Skeletal muscle satellite cell (primary cell): ENCODE results near the gene IGSF9B.

Experiments used
- H3K27me3 ChIP-seq: 2 replicates; pipeline ENCODE4 v1.7.0; 2013; ENCODE audit warnings: low read length; ENCODE audit not compliant: control insufficient read depth, insufficient read depth
- H3K36me3 ChIP-seq: 2 replicates; pipeline ENCODE4 v1.7.0; 2013; ENCODE audit warnings: mild to moderate bottlenecking, control low read depth, low read length; ENCODE audit not compliant: insufficient read depth
- H3K4me1 ChIP-seq: 2 replicates; pipeline ENCODE4 v1.7.0; 2013; ENCODE audit warnings: low read length; ENCODE audit not compliant: control insufficient read depth, insufficient read depth
- H3K4me2 ChIP-seq: 2 replicates; pipeline ENCODE4 v1.7.0; 2013; ENCODE audit warnings: mild to moderate bottlenecking, low read length
- H3K4me3 ChIP-seq: 2 replicates; pipeline ENCODE4 v1.7.0; 2013; ENCODE audit warnings: low read length
- H3K9ac ChIP-seq: 2 replicates; pipeline ENCODE4 v1.7.0; 2013; ENCODE audit warnings: mild to moderate bottlenecking, low read depth, low read length, moderate library complexity
- H3K9me3 ChIP-seq: replicated peaks from 2 replicates; pipeline ENCODE4 v1.7.0; 2013; ENCODE audit warnings: mild to moderate bottlenecking, control low read depth, low read length

Gene IGSF9B

DNA sequence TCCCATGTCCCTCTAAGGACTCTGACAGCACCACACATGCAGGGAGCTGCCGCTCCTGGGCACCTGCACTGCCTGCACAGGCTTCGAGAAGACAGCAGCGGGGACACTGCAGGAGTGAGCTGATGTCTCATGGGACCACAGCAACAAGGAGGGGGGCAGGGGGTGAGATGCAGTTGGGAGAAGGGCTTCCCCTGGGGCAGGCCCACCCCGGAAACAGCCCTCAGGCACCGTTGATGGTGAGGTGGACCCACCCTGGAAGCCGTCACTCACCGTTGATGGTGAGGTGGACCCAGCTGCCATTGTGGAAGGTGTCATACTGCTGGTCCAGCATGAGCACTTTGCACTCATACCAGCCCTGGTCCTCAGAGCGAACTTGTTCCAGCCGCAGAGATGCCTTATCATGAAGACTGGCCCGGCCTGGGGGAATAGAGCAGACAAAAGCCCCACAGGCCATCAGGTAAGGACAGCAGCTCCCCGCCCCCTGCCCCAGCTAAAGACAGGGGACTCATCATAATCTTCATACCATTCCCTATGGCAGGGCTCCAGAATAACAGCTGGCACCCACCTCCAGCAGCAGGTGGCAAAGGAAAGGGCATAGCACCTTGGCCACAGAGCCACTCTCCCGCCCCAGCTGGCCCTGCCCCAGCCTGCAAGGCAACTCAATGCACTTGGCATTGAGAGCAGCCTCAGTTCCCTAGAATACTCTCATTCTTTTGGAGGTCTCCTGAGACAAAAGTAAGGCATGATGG lies 12.6 kb downstream of the IGSF9B start:
- H3K9me3 ChIP-seq, result peaks cover 3% of the 10 kb centered on the region
- no peaks in the 10 kb centered on the region for H3K4me1 ChIP-seq
- no peak overlapping the region for H3K4me2 ChIP-seq
- no peaks in the 10 kb centered on the region for H3K36me3 ChIP-seq
- H3K9ac ChIP-seq, result no peak overlapping the region
- no peak overlapping the region for H3K4me3 ChIP-seq
- peaks cover 7% of the 10 kb centered on the region for H3K27me3 ChIP-seq

DNA sequence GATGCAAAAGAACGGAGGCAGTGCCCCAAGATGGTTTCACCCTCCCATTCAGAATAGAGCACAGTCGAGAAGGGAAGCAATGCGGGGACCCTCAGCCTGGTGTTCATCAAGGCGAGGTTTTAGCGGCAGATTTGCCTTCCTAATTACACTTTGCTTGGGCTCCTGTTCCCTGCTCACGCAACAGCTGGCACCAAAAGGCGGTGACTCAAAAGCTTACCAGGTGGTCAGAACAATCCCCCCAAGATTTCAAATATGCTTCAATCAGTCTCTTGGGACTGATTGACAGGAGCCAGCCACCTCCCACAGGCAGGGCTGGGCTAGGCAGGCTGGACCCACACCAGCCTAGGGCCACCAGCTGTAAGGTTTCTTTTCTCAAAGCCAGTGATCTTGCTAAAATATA lies 14.2 kb downstream of the IGSF9B start:
- H3K9ac ChIP-seq, result no peak overlapping the region
- no peaks in the 10 kb centered on the region for H3K36me3 ChIP-seq
- no peak overlapping the region for H3K4me3 ChIP-seq
- H3K4me1 ChIP-seq, result no peaks in the 10 kb centered on the region
- no peak overlapping the region for H3K4me2 ChIP-seq
- peaks cover 6% of the 10 kb centered on the region for H3K27me3 ChIP-seq
- H3K9me3 ChIP-seq, result peaks cover 3% of the 10 kb centered on the region

DNA sequence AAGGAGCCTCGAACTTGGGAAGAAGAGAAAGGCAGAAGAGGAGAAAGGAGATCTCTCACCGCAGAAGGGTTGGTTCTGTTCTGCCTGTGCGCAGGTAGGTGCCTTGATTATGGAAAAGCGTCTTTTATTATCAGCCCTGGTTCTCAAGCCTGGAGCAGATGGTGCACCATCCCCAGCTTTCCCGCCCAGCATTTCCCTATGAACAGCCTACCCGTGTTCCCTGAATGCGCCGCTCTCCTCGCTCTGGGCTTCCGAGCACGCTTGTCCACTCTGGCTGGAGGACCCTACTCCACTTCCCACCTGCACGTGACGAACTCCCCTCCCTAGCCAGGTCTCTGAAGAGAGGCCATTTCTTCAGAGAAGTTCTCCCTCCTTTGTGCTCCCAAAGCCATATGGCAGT lies 15.2 kb downstream of the IGSF9B start:
- H3K4me3 ChIP-seq, result no peak overlapping the region
- H3K36me3 ChIP-seq, result no peaks in the 10 kb centered on the region
- H3K9ac ChIP-seq, result no peak overlapping the region
- H3K4me2 ChIP-seq, result no peak overlapping the region
- H3K9me3 ChIP-seq, result peaks cover 3% of the 10 kb centered on the region
- H3K27me3 ChIP-seq, result no peaks in the 10 kb centered on the region
- no peaks in the 10 kb centered on the region for H3K4me1 ChIP-seq

DNA sequence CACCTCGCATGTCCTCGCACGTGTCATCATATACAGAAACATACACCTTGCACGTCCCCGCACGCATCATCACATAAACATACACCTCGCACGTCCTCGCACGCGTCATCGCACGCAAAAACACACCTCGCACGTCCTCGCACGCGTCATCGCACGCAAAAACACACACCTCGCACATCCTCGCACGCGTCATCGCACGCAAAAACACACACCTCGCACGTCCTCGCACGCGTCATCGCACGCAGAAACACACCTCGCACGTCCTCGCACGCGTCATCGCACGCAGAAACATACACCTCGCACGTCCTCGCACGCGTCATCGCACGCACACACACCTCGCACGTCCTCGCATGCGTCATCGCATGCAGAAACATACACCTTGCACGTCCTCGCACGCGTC lies 16.7 kb downstream of the IGSF9B start:
- Histone ChIP-seq H3K4me1 (no peaks in the 10 kb centered on the region), H3K9ac (no peak overlapping the region), H3K4me3 (no peak overlapping the region), H3K4me2 (no peak overlapping the region), H3K9me3 (peaks cover 3% of the 10 kb centered on the region), H3K27me3 (no peaks in the 10 kb centered on the region), H3K36me3 (no peaks in the 10 kb centered on the region)

DNA sequence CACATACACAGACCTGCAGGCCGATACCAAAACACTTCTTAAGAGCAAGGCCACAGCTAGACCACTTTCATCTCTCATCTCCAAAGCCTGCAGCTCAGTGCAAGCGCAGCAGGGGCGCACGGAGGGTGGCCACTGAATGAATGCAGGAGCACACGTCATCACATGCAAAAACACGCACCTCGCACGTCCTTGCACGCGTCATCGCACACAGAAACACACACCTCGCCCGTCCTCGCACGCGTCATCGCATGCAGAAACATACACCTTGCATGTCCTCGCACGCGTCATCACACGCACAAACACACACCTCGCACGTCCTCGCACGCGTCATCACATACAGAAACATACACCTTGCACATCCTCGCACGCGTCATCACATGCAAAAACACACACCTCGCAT lies 17.2 kb downstream of the IGSF9B start:
- Histone ChIP-seq H3K4me1 (no peaks in the 10 kb centered on the region), H3K4me3 (no peak overlapping the region), H3K9me3 (peaks cover 3% of the 10 kb centered on the region), H3K4me2 (no peak overlapping the region), H3K27me3 (no peaks in the 10 kb centered on the region), H3K9ac (no peak overlapping the region), H3K36me3 (no peaks in the 10 kb centered on the region)

- H3K27me3 ChIP-seq, result no peaks in the 10 kb centered on the region
- H3K9ac ChIP-seq, result no peak overlapping the region
- H3K36me3 ChIP-seq, result no peaks in the 10 kb centered on the region
- no peaks in the 10 kb centered on the region for H3K4me1 ChIP-seq
- H3K4me2 ChIP-seq, result no peak overlapping the region
- H3K4me3 ChIP-seq, result no peak overlapping the region
- peaks cover 3% of the 10 kb centered on the region for H3K9me3 ChIP-seq
These were observed 18.6 kb downstream of the IGSF9B start for GRCh38 chr11:133938166-133938565.

DNA sequence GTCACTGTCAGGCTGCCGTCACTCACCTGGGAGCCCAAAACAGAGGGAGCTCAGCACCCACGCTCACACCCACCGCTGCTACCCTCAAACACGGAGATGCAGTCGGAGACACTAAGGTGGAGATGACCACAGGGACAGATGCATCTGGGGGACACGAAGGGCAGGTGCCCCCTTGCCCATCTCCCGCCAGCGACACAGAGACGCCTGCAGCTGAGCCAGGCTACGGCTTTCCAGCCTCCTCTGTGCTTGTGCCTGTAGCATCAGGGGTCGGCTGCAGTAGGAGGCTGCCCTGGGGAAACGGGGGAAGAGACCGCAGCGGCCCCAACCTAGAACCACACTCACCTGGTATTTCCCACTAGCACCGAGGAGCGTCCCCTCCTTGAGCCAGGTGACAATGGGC lies 19.3 kb downstream of the IGSF9B start:
- Histone ChIP-seq H3K4me1 (no peaks in the 10 kb centered on the region), H3K27me3 (no peaks in the 10 kb centered on the region), H3K9ac (no peak overlapping the region), H3K9me3 (peaks cover 3% of the 10 kb centered on the region), H3K4me3 (no peak overlapping the region), H3K36me3 (no peaks in the 10 kb centered on the region), H3K4me2 (no peak overlapping the region)

- no peaks in the 10 kb centered on the region for H3K27me3 ChIP-seq
- H3K9ac ChIP-seq, result no peak overlapping the region
- H3K9me3 ChIP-seq, result peaks cover 3% of the 10 kb centered on the region
- no peaks in the 10 kb centered on the region for H3K4me1 ChIP-seq
- no peak overlapping the region for H3K4me3 ChIP-seq
- H3K36me3 ChIP-seq, result no peaks in the 10 kb centered on the region
- H3K4me2 ChIP-seq, result no peak overlapping the region
These were observed 19.8 kb downstream of the IGSF9B start for GRCh38 chr11:133937015-133937414.

DNA sequence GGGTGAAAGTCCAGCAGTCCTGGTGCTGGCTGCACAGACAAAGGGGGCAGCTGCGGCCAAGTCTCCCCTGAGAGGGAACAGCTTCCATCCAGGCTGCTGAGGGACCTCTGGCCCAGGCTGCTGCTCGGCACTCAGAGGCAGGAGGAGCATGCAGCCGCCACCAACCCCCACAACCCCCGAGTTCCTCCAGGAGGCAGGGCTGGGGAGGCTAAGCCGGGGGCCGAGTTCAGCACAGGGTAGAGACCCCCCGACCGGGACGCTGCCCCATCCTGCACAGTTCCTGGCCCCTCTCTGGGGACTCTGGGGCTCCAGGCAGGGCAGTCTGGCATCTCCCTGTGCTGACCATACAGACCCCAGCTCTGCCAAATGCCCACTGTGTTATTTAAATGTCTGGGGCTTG lies 20.2 kb downstream of the IGSF9B start:
- no peak overlapping the region for H3K9ac ChIP-seq
- no peak overlapping the region for H3K4me3 ChIP-seq
- H3K36me3 ChIP-seq, result no peaks in the 10 kb centered on the region
- peaks cover 3% of the 10 kb centered on the region for H3K9me3 ChIP-seq
- no peaks in the 10 kb centered on the region for H3K27me3 ChIP-seq
- no peak overlapping the region for H3K4me2 ChIP-seq
- H3K4me1 ChIP-seq, result no peaks in the 10 kb centered on the region

DNA sequence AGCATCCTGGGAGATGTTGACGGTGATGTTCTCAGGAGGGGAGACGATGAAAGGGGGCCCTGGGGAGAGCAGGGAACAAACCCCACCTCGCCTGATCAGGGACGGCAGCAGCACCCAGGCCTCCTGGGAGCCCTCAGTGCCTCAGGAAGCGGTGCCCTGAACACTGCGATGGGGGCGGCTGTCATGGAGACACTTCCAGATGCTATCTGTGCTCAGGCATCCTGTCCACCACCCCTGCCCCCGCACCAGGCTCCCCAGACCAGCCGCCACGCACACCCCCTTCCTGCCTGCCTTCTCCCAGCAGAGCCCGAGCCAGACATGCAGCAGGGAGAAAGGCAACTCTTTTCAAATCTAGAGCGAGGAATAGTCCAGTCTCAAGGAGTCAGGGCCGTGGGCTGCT lies 20.6 kb downstream of the IGSF9B start:
- peaks cover 3% of the 10 kb centered on the region for H3K9me3 ChIP-seq
- no peak overlapping the region for H3K4me3 ChIP-seq
- H3K9ac ChIP-seq, result no peak overlapping the region
- no peaks in the 10 kb centered on the region for H3K36me3 ChIP-seq
- H3K4me1 ChIP-seq, result no peaks in the 10 kb centered on the region
- no peaks in the 10 kb centered on the region for H3K27me3 ChIP-seq
- H3K4me2 ChIP-seq, result no peak overlapping the region

- Histone ChIP-seq H3K4me2 (no peak overlapping the region), H3K27me3 (no peaks in the 10 kb centered on the region), H3K4me3 (no peak overlapping the region), H3K9me3 (peaks cover 3% of the 10 kb centered on the region), H3K4me1 (no peaks in the 10 kb centered on the region), H3K9ac (no peak overlapping the region), H3K36me3 (no peaks in the 10 kb centered on the region)
These were observed 21.2 kb downstream of the IGSF9B start for GRCh38 chr11:133935551-133935910.
